ENCODE measurements around the gene RPL29.

The RPL29 gene

GRCh38 chr3:51944451-51945021, 51.2 kb downstream of the RPL29 start:
- Histone ChIP-seq H3K27ac (replicated peaks) (no peak overlapping the region), H3K4me3 (replicated peaks; ENCODE audit: insufficient read depth, low read length) (no peak overlapping the region), H3K27me3 (ENCODE audit: insufficient read depth, poor library complexity, severe bottlenecking) (no peaks in the 10 kb centered on the region)
- TF ChIP-seq POLR2AphosphoS5 (IDR thresholded peaks at IDR 0.05; ENCODE audit: low read depth) (no peak), SPI1 (IDR thresholded peaks at IDR 0.05; ENCODE audit: borderline replicate concordance, low read depth) (no peak), REST (IDR thresholded peaks at IDR 0.05; ENCODE audit: insufficient replicate concordance, low read depth) (no peak), GABPA (IDR thresholded peaks at IDR 0.05; ENCODE audit: low read depth) (no peak)
- TF ChIP-seq, protein P1, sequence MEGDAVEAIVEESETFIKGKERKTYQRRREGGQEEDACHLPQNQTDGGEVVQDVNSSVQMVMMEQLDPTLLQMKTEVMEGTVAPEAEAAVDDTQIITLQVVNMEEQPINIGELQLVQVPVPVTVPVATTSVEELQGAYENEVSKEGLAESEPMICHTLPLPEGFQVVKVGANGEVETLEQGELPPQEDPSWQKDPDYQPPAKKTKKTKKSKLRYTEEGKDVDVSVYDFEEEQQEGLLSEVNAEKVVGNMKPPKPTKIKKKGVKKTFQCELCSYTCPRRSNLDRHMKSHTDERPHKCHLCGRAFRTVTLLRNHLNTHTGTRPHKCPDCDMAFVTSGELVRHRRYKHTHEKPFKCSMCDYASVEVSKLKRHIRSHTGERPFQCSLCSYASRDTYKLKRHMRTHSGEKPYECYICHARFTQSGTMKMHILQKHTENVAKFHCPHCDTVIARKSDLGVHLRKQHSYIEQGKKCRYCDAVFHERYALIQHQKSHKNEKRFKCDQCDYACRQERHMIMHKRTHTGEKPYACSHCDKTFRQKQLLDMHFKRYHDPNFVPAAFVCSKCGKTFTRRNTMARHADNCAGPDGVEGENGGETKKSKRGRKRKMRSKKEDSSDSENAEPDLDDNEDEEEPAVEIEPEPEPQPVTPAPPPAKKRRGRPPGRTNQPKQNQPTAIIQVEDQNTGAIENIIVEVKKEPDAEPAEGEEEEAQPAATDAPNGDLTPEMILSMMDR (IDR thresholded peaks at IDR 0.05; ENCODE audit: insufficient read depth, low read length), result no peak
- DNase-seq (ENCODE audit: low read depth in 1 of 2, low spot score in 1 of 2), result no peak

Measured in HL-60 (cell line).